HFF-Myc (cell line): ENCODE measurements around the gene SERPINH1.

ENCODE experiments used
- DNase-seq: peaks from one replicate; pipeline ENCODE4 v3.0.0-alpha.2; 2011; ENCODE audit warnings: low read depth; ENCODE audit errors: extremely low read depth
- H3K4me3 ChIP-seq: replicated peaks from 2 replicates; pipeline ENCODE4 v1.5.1; 2011; ENCODE audit warnings: low read depth, mild to moderate bottlenecking, control low read depth, low read length
- TF ChIP-seq, protein P1 (sequence below): IDR thresholded peaks from 2 replicates; pipeline ENCODE4 v1.5.1; 2012; ENCODE audit warnings: mild to moderate bottlenecking, low read depth, low read length, control low read depth; ENCODE audit errors: missing control alignments

SERPINH1 gene

DNA sequence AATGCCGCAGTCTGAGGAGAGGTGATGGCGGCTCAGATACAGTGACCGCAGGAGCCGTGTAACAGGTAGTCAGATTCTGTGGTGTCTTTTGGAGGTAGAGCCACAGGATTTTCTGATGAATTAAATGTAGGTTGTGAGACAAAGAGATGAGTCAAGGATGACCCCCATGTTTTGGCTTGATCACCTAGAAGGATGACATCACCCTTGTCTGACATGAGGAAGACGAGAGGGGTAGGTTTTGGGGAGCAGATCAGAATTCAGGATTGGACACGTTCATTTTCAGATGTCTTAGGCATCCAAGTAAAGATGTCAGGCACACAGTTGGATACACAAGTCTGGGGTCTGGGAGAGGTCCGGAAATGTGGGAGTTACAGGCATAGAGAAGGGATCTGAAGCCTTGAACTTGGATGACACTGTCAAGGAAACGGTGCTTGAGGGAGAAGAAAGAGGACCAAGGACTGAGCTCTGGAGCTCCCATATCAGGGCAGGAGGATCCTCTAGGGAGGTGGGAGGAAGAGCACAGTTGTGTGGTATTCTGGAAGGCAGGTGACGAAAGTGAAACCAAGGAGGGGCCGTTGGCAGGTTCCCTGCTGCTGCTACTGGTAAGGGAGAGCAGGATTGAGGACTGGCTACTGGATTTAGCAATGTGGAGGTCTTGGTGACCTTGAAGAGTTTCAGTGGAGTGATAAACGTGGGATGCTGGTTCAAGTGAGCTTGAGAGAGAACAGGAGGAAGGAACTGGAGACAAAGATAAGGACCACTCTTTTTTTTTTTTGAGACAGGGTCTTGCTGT is 23.7 kb upstream of the SERPINH1 start:
- TF ChIP-seq, protein P1, sequence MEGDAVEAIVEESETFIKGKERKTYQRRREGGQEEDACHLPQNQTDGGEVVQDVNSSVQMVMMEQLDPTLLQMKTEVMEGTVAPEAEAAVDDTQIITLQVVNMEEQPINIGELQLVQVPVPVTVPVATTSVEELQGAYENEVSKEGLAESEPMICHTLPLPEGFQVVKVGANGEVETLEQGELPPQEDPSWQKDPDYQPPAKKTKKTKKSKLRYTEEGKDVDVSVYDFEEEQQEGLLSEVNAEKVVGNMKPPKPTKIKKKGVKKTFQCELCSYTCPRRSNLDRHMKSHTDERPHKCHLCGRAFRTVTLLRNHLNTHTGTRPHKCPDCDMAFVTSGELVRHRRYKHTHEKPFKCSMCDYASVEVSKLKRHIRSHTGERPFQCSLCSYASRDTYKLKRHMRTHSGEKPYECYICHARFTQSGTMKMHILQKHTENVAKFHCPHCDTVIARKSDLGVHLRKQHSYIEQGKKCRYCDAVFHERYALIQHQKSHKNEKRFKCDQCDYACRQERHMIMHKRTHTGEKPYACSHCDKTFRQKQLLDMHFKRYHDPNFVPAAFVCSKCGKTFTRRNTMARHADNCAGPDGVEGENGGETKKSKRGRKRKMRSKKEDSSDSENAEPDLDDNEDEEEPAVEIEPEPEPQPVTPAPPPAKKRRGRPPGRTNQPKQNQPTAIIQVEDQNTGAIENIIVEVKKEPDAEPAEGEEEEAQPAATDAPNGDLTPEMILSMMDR: no peak
- H3K4me3 ChIP-seq: no peak overlapping the region
- no peak for DNase-seq

DNA sequence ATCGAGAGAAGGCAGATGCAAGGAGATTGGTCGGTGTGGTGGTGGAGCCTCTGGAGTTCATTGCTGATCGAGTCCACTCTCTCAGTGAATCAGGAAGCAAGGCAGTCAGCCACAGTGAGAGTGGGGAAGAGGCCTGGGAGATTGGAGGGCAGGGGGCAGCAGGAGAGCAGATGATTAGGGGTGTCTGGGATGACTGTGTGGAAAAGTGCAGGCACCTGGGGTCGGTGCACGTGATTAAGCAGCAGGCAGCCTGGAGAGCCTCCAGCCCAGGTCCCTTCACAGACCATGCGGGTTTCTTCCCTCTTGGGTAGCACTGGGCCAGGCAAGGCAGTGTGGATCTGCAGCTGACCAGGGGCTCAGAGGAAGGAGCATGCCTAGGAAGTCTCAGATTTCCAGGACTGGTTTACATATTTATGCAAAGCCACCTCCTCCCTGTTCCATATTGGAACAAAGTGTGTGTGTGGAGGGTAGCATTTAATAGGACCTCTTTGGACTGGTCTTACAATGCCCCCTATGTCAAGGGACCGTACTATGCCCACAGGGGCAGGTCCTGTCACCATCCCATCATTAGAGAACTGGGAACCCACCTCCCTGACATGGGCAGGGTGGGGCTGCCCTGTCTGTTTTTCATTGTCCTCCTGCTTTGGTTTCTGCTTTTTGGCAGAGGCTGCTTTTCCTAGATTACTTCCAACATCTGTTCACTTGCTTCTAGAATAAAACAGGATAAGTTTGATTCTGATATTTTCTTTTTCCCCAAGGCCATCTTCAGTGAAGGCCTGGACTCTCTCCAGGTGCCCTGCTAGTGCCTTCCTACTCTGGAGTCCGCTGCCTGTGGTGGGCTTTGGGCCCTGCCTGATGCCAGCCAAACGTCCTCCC is 22.4 kb upstream of the SERPINH1 start:
- DNase-seq: no peak
- TF ChIP-seq, protein P1: no peak
- H3K4me3 ChIP-seq: no peak overlapping the region

DNA sequence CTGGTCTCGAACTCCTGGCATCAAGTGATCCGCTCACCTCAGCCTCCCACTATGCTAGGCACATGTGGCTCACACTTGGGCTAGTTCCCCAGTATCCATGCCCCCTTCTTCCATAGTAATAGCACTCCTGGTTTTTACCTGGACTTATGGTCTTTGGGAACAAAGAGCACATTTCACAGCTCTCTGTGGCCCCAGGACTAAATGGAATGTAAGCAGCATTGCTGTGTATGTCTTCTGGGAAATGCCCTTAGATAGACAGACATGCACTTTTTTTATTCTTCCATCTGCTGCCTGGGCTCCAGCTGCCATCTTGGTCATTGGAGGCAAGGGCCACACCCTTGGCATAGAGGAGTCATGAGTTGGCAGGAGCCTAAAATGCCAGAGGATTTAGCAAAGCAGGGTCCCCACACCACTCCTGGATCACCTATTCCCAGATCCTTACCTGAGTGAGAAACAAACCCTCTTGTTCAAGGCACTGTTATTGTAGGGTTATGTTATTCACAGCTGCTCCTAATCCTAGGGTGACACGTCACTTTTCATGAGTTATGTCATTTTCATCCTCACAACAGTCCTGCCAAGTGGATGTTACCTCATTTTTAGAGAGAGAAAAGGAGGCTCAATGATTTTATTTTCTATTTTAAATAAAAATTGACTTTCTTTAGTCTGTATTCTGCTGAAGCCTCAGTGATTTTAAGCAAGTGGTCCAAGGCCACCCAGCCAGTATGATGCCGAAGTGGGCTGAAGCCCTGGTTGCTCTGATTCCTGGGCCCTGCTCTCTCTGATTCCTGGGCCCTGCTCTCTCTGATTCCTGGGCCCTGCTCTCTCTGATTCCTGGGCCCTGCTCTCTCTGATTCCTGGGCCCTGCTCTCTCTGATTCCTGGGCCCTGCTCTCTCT is 20.6 kb upstream of the SERPINH1 start:
- DNase-seq: no peak
- TF ChIP-seq, protein P1: no peak
- no peak overlapping the region for H3K4me3 ChIP-seq

DNA sequence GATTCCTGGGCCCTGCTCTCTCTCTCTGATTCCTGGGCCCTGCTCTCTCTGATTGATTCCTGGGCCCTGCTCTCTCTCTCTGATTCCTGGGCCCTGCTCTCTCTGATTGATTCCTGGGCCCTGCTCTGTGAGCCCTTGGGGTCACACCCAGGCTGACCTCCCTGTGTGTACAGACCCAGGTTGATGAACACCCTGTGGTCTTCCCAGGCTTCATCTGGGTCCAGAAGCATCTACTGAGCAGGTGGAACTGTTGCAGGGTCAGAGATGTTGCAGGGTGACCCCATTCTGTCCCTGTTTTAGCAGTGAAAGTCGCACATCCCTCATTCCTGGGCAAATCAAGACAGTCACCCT is 20.0 kb upstream of the SERPINH1 start:
- no peak for DNase-seq
- TF ChIP-seq, protein P1: no peak
- H3K4me3 ChIP-seq: no peak overlapping the region

DNA sequence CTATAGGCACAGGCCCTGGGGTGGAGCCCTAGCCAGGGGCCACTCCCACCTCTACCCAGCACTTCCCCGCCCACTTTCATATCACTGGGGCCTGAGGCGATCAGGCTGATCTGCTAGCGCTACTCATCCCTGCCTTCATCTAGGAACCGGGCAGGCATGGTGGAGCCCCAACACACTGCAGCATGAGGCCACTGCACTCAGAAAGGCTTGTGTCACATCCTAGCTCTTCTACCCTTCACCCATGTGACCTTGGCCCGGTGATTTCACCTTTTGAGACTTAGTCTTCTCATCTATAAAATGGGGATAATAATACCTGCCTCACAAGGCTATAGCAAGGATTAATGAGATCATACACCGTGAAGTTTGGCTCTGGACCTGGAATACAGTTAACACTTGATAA is 18.2 kb upstream of the SERPINH1 start:
- TF ChIP-seq, protein P1: no peak
- no peak overlapping the region for H3K4me3 ChIP-seq
- no peak for DNase-seq

DNA sequence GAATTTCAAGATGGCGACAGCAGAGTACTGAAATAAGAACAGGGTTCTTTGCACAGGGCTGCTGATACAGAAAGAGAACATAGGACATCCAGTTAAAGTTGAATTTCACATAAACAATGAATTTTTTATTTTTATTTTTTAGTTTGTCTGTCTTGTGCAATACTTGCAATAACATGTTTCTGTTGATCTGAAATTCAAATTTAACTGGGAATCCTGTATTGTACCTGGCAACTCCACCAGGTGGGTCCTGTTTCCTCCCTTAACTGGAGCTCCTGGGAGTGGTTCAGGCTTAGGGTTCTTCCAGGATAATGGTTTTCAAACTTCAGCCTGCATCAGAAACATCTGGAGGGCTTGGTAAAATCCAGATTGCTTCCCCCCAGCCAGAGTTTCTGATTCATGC is 14.9 kb upstream of the SERPINH1 start:
- TF ChIP-seq, protein P1: no peak
- no peak overlapping the region for H3K4me3 ChIP-seq
- DNase-seq: no peak
